GM21360 (cell line): Measurements from ENCODE around the gene MAGI2.

Experiments used
- ATAC-seq: cut with Tn5 transposase; IDR thresholded peaks from one replicate; pipeline ENCODE4 v1.9.1; 2021; ENCODE audit warnings: mild to moderate bottlenecking, moderate library complexity; ENCODE audit not compliant: unreplicated experiment

Gene MAGI2

DNA sequence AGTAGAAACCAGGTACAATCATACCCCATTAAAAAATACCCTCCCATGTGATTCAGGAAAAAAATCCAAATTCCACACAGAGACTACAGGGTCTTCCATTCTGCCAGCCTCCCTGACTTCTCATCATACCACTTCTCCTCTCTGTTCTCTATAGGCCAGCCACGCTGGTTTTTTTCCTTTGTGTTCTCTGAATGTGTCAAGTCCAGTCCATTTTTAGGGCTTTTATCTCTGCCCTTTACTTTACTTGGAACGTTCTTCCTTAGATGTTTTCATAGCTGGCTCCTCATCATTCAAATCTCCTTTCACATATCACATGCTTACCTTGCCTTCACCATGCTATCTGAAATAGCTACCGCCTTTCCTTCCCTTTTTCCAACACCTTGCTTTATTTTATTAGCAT is 1057.3 kb downstream of the MAGI2 start:
- ATAC-seq: no peak

DNA sequence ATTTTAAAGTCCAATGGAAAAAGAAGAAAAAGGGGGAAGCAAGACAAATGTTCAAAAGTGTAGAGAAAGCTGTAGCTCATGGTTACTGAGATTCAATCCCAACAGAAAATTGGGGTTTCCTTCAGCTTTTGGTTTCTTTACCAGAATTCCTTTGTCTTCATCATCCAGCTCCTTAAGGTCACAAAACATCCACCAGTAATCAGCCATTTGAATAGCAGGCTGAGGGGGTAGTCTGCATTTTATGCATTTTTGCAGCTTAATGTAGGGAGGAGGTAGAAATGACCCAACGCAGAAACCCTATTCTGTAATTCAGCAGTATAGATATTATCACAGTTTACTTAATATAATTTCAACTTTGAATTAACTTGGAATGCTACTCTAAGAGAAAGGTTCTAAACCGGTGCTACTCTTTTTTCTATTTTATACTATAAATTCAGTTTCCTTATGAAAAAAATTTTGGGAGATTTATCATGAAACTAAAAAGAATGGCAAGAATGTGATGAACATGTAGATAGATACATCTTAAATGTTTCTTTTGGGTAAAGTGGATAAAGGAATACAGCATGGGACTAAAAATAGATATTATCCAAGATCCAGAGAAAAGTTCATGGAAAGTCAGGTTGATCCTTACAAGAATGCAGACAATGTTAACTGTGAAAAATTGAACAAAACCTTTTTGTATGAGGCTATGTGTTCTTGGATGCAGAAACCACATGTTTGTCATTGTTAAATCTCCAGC is 1058.0 kb downstream of the MAGI2 start:
- ATAC-seq: no peak

DNA sequence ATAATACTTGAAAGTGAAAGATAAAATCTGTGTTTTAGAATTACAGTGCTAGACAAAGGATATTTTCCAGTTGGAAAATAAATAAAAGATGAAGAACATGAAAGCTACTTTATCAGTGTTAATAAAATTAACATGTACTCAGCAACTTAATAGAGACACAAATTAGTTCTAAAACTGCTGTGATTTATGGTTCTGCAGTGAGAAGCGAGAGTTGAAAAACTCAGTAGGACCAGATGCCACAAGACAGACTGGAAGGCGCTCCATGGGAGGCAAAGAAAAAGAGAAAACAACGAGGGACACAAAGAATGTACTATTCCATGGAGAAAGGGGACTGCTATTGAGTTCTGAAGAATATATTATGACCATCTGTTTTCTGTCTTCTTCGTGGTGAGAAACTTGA is 1064.4 kb downstream of the MAGI2 start:
- ATAC-seq: no peak

DNA sequence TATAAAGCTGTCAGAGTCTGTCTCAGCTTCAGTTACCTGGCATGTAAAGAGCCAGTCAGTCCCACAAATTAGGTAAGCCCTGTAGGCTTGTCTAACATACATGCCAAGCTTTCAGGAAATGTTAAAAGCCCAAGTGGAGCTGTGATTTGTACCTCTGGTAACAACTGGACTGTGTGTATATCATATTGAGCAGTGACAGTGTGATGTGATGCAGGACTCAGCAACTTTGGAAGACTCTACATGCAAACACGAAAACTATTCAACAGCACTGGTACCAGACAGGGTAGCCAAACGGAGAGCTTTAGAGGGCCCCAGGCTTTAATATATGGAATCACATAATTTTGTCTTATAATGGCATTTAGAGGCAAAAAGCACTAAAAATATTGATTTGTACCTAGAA is 1066.9 kb downstream of the MAGI2 start:
- no peak for ATAC-seq

DNA sequence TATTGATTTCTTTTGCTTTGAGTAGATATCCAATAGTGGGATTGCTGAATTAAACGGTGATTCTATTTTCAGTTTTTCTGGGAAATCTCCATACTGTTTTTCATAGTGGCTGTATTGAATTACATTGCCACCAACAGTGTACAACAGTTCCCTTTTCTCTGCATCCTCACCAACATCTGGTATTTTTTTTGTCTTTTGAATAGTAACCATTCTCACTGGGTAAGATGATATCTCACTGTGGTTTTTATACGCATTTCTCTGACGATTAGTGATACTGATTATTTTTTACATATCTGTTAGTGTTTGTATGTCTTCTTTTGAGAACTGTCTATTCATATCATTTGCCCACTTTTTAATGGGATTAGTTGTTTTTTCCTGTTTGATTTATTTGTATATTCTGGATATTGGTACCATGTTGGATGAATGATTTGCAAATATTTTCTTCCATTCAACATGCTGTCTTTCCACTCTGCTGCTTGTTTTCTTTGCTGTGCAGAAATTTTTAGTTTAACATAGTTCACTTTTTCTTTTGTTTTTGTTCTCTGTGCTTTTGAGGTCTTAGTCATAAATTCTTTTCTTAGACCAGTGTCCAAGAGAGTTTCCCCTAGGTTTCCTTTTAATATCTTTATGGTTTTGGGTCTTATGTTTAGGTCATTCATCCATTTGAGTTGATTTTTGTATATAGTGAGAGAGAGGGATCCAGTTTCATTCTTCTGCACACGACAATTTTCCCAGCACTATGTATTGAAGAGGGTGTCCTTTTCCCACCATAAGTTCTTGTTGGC is 1070.2 kb downstream of the MAGI2 start:
- no peak for ATAC-seq

DNA sequence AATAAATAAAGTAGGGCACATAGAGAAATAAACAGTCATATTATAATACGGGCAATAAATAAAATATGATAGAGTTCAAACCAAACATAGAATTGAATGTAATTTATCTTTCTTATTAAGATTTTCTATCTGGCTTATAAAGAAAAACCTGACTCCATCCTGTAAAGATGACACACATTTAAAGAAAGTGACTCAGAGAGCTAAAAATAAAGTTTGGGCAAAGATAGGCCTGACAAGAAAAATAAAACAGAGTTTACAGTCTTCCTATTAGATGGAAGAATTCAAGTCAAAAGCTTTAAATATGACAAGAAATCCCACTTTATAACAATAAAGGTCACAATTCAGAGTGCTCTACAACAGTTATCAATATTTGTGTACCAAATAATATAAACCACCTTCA is 1074.3 kb downstream of the MAGI2 start:
- no peak for ATAC-seq

DNA sequence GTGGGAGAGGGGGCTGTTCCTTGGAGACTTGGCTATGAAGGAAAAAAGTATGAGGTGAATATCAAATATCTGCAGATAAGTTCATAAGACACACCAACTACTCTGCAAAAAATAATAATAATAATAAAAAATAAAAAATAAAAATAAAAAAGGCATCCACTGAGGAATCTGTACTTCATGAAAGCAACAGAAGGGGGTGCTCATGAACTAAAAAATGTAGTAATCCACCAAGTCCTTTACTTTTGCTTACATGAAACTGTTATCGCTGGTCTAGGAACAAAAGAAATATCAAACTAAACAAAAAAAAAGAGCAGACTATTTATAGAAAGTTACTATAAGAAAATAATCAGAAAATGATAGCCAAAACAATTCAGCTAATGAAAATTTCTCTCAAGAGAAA is 1075.9 kb downstream of the MAGI2 start:
- ATAC-seq: no peak

DNA sequence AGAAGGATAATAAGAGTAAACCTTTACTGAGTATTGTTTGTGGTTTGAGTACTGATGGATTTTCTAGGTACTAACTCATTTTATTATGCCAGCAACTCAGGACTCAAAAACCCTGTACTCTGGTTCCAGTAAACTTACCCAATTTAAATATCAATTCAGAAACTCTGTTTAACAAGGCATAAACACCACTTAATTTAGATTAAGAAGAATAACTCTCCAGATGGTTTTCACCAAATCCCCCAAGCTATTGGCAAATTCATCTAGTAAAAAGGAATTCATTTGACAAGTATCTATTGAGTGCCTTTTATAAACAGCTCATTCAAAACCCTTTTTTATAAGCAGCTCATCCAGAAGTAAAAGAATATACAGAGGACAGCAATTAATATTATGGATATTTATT is 1082.5 kb downstream of the MAGI2 start:
- ATAC-seq: no peak

DNA sequence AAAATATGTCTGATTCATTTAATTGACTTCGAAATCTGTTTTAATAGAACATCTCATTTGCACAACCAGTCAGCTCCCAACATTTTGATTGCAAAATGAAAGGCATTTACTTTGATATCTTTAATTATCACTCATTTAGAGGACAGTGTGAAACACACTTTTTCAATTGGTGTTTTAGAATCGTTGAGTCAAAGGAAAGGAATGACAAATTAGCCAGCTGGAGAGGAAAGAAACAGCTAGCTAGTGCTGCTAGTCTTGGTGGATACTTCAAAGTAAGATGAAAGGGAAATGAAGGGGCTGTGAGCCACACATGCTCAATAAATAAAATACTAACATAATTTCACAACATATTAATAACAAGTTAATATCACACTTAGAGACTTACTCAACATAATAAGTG is 1084.7 kb downstream of the MAGI2 start:
- ATAC-seq: no peak

DNA sequence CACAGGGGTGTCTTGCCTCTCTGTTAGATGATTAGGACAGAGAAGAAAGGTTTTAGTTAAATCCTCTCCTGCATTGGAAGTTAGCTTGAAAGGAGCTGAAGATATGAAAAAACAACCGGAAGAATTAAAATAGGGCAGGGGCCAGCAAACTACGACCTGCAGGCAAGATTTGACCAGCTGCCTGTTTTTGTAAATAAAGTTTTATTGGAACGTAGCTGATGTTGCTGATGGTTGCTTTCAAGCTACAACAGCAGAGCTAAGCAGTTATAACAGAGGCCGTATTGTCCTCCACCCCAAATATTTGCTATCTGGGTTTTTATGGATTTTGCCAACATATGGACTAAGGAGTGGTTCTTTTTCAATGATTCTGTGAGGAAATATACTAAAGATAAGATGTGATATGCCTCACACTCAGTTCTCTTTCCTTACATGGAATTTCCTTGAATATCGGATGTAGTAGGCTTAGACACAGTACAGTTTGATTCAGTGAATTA is 1086.1 kb downstream of the MAGI2 start:
- no peak for ATAC-seq

DNA sequence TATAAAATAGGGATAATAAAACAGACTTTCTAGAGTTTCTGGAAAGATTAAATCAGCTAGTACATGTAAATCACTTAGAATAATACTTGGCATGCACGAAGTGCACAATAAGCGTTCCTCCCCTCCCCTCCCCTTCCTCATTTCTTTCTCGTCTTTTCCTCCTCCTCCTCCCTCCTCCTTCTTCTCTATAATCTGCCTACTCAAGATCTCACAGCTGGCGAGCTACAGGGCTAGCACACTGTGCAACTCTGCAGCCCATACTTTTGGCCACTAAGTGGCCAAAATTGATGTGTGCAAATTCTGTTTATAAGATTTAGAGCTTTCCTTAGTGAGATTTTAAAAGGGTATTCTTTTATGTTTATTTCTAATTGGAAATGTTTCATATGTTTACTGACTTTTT is 1089.6 kb downstream of the MAGI2 start:
- ATAC-seq: no peak

DNA sequence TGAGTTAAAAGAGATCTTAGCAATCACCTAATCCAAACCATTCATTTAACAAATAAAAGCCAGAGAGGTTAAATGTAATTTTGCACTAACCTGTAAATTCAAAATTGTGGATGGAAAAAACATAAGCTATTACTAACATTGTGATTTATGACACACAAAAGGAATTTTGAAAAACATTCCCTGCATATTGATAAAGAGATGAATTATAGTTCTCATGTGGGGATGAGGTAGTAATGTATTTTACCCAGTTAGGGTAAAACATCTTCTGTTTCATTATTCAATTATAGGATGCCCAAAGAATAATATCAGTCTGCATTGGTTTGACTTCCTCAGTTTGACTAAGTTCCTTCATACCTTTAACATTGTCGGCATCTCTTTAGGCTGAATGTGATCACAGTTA is 1093.6 kb downstream of the MAGI2 start:
- no peak for ATAC-seq

DNA sequence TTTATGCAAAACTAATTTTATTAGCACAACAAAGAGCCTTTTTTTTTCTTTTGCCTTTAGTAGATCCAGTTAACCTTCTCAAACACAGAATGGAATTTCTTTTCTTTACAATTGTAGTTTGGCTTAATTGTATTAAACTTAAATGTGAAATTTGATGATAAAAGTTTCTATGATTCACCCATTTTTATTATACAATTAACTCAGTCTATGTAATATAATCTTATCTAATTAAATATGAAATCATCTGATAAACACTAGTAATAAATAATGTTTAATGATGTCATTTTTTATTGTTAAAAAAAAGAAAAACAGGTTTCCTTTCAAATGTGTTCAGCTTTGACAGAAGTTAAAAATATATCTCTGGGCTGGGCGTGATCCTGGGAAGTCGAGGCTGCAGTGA is 1095.8 kb downstream of the MAGI2 start:
- ATAC-seq: no peak

DNA sequence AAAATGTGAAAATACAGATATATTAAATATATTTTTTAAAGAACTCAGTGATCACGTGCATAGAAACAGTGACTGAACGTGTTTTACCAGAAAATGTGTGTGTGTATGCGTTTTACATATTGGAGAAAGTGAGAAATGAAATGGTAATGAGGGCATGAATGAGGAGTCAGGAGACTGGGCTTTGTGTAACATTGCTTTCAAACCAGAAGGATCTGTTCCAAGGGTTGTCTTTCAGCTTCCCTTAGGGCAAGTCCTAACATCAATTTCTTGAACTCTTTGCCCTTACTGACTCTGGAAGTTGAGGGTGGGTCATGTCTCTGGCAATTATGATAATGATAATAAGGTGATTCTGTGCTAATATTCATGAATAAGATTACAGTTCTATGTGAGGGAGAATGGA is 1097.6 kb downstream of the MAGI2 start:
- no peak for ATAC-seq

DNA sequence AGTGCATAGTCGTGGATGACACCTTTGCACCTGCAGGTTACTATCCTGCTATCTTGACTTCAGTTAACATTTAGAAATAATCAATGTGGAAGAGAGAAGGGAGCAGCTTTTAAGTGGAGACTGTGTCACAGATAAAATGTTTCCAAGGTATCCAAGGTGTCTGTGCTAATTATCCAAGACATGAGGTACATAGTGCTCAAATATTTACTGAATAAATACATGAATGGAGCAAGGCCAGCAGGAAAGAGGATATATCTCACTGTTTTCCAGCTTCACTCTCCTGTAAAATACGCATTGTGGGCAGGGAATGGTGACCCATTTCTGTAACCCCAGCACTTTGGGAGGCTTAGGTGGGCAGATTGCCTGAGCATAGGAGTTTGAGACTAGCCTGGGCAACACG is 1102.5 kb downstream of the MAGI2 start:
- ATAC-seq: no peak

DNA sequence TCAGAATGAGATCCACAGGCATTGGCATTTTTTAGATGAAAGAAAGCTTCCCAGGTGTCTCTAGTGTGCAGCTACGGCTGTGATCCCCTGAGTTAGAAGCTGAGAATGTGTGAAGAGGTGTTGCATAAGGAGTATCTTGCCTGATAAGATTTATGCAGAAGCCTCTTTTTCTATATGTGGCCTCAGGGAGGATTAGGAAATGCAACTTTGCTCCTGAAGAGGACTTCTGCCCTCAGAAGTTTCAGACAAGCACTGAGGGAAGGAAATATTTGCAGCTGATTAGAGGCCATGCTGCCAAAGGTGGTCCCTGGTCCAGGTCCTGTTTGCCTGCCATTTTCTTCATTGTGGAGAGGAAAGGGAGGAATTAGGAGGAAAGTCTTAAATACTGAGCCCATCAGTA is 1103.1 kb downstream of the MAGI2 start:
- ATAC-seq: no peak

DNA sequence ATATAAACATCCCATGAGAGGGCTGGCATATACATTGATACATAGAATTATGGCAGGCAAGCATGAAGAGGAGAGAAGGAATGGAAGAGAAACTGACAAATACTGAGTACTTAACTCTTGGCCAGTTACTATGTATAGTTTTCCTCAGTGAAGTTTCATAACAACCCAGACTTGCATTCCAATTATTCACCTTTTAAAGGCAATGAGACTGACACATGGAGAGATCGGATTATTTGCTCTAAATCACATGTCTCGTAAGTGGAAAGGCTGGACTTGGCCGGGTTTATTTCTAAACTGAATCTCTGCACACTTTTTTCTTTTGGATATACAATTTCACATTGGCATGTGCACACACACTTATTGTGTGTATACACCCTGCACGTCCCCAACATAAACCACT is 1106.6 kb downstream of the MAGI2 start:
- no peak for ATAC-seq

DNA sequence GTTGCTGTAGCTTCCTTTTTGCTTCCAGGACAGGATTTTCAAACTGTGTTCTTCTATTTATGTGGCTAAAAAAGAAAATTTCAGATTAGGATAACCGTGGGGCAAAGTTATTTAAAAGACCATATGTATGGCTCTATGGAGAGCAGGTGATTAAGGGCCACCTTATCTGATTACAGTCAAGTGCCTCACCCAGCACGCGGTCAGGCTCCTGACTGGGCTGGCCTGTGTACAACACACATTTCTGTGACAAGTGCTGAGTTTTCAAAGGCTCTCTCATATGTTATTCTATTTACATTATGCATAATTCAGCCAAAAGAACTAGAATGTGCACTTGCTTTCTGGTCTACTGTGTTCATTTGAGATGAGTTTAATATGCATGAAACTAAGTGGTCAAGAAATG is 1107.5 kb downstream of the MAGI2 start:
- ATAC-seq: no peak

DNA sequence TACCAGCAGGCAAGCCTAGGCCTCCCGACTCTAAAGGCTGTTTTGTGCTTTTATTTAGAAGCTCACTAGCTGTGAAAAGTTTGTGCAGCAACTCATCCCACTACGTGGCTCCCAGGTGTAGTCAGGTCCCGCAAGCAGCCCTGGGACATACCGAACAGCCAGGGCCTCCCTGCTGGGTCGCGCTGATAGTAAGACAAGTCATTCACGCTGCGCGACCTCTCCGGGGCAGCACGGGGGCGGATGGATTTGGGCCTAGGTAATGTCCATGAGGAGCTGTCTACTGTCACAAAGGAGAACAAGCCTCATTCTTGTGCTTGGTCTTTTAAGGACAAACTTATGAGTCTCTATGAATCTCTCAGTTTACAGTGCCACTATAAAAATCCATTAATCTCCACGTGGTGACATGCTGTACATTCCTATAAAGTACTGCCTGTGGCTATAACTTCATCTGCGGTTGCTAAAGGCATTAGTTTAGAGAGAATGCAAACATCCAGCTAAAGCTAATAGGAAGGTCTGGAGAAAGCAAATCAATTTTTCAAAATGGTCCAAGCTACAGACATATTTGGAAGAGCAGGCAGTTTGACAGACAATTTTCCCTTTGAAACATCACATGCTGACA is 1108.1 kb downstream of the MAGI2 start:
- ATAC-seq: no peak

DNA sequence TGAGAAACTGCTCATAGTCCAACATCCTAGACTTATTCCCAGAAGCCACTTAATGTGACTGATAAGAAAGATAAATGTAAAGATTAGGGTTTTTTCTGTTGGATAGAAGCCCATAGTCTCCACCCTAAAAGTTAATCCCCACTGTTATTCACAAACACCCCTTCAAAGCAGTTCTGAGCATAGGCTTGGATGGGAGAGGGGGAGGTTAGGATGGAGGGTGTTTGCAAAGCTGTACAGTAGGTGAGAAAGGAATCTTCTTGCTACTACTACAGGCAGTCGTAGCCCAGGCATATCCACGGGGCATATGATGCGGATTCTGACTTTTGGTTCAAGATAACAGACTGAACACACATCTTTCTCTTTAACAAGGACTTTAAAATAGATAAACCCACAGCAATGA is 1119.0 kb downstream of the MAGI2 start:
- no peak for ATAC-seq

DNA sequence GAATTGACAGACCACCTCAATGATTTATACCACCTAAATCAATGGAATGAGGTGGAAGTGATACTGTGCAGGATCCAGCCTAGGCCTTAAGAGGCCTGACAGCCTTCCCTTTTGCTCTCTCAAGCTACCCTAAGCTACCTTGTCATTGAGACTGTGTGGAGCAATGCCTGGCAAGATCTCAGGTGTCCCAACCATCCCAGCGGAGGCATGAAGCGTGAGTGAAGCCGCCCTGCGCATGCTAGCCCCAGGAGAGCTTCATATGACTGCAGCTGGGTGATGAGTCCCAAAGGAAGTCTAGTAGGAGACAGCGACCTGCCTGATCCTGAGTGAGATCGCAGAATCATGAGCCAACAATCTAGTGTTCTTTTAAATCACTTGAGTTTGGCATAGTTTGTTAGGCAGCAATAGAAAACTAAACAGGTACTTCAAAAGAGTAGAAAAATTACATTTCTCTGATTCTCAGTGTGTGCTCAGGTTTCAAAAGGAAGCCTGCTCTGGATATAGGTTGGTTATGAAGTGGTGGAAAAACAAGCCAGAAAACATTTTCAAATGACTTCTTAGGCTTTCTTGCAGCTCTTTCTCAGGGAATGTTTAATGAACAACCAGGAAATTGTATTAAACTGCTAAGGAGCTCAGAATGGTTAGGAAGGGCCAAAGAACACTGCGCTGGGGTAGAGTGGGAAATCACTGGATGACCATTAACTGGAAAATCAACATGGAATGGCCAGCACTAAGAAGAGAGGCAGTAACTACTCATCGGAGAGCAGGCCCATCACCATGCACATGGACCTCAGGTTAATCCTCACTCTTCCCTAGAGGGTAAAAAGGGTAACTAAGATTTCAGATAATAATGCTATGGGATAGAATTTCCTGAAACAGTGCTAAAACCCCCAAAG is 1119.7 kb downstream of the MAGI2 start:
- ATAC-seq: no peak
